Duodenal mucosa (tissue), 2 donors: ENCODE results near the gene FIBP.

Source experiments
- H3K27ac ChIP-seq: one replicate; pipeline ENCODE4 v1.7.0; 2013; ENCODE audit warnings: low read depth, low read length
- H3K27me3 ChIP-seq, 2 donors: one replicate each; pipeline ENCODE4 v1.7.0; 2013; ENCODE audit warnings: low read length in 2 of 2, control low read depth in 1 of 2; ENCODE audit not compliant: insufficient read depth in 2 of 2, control insufficient read depth in 1 of 2
- H3K36me3 ChIP-seq, 2 donors: one replicate each; pipeline ENCODE4 v1.7.0; 2013; ENCODE audit warnings: low read length in 2 of 2, control low read depth in 1 of 2; ENCODE audit not compliant: insufficient read depth in 2 of 2, control insufficient read depth in 1 of 2
- H3K4me1 ChIP-seq, 2 donors: one replicate each; pipeline ENCODE4 v1.7.0; 2013; ENCODE audit warnings: low read length in 2 of 2, control low read depth in 1 of 2; ENCODE audit not compliant: insufficient read depth in 2 of 2, control insufficient read depth in 1 of 2
- H3K4me3 ChIP-seq, 2 donors: one replicate each; pipeline ENCODE4 v1.7.0; 2013; ENCODE audit warnings: low read length in 2 of 2, low read depth in 1 of 2
- H3K9ac ChIP-seq, 2 donors: one replicate each; pipeline ENCODE4 v1.7.0; 2013; ENCODE audit warnings: low read length in 2 of 2, low read depth in 1 of 2
- H3K9me3 ChIP-seq, 2 donors: one replicate each; pipeline ENCODE4 v1.7.0; 2013; ENCODE audit warnings: low read length in 2 of 2, control low read depth in 1 of 2; ENCODE audit not compliant: control insufficient read depth in 1 of 2

The FIBP gene

DNA sequence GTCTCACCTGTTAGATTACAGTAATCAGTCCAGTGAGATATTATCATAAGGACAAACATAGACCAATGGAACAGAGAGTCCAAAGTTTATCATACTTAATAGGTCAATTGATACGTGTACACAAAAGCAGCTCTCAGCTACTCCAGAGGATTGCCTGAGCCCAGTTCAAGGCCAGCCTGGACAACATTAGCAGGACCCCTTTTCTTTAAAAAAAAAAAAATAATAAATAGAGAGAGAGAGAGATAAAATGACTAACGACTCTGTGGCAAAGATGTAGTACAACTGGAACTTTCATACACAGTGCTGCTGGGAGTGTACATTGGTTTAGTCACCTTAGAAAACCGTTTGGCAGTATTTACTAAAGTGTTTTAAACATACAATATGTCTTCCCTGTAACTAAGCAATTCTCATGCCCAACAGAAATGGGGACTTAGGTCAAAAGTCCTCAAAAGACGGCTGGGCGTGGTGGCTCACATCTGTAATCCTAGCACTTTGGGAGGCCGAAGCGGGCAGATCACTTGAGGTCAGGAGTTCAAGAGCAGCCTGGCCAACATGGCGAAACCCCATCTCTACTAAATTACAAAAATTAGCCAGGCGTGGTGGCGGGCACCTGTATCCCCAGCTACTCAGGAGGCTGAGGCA is 43.9 kb downstream of the FIBP start:
- Histone ChIP-seq H3K4me3 (peak overlapping the region in 1 of 2 donors; percentile 34), H3K27me3 (no peaks in the 10 kb centered on the region), H3K9ac (no peak overlapping the region), H3K36me3 (no peaks in the 10 kb centered on the region), H3K4me1 (peaks cover 8 to 11% of the 10 kb centered on the region in 2 donors), H3K9me3 (no peaks in the 10 kb centered on the region), H3K27ac (no peak overlapping the region)

DNA sequence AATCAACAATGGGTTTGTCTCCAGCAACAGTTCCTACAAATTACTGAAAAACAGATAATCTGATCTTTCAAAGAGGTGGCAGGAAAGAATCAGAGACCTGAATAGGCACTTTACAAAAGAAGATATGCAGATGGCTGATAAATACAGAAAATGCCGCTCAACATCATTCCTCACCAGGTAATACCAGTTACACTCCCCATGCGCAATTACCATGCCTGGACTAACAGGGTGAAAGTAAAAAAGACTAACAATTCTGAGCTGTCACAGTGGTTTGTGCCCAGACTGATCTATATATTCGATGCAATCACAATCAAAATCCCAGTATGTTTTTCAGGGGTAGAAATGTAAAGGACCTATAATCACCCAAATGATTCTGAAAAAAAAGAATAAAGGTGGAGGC is 44.5 kb downstream of the FIBP start:
- no peak overlapping the region for H3K9ac ChIP-seq
- no peaks in the 10 kb centered on the region for H3K9me3 ChIP-seq
- H3K27me3 ChIP-seq, result no peaks in the 10 kb centered on the region
- H3K27ac ChIP-seq, result no peak overlapping the region
- H3K36me3 ChIP-seq, result no peaks in the 10 kb centered on the region
- H3K4me1 ChIP-seq, result peaks cover 7 to 8% of the 10 kb centered on the region in 2 donors
- H3K4me3 ChIP-seq, result peak overlapping the region in 1 of 2 donors; percentile 34

DNA sequence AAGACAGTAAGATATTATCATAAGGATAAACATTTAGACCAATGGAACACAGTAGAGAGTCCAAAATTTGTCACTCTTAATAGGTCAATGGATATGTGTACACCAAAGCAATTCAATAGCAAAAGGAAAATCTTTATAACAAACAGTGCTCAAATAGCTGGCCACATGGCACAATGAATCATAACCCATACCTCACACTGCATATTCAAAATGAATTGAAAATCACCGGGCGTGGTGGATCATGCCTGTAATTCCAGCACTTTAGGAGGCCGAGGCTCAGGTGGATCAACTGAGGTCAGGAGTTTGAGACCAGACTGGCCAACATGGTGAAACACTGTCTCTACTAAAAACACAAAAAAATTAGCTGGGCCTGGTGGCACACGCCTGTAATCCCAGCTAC is 46.1 kb downstream of the FIBP start:
- Histone ChIP-seq H3K27me3 (no peaks in the 10 kb centered on the region), H3K9ac (no peak overlapping the region), H3K9me3 (no peaks in the 10 kb centered on the region), H3K4me1 (peaks cover 7 to 8% of the 10 kb centered on the region in 2 donors), H3K4me3 (no peak overlapping the region), H3K27ac (no peak overlapping the region), H3K36me3 (no peaks in the 10 kb centered on the region)

DNA sequence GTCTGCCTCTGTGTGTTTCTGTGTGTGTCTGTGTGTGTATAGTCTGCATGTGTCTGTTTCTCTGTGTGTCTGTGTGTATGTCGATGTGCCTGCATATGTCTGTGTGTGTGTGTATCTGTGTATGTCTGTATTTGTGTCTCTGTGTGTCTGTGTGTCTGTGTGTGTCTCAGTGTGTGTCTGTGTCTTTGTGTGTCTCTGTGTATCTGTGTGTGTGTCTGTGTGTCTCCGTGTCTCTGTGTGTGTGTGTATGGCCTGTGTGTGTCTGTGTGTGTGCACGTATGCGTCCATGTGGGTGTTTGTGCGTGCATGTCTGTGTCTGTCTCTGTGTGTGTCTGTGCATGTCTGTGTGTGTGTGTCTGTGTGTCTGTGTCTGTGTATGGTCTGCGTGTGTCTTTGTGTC is 54.1 kb downstream of the FIBP start:
- no peak overlapping the region for H3K27ac ChIP-seq
- H3K4me1 ChIP-seq, result peaks cover 10 to 19% of the 10 kb centered on the region in 2 donors
- no peaks in the 10 kb centered on the region for H3K36me3 ChIP-seq
- H3K9ac ChIP-seq, result peak overlapping the region; percentile 22 to 69
- H3K4me3 ChIP-seq, result peak overlapping the region; percentile 79 to 88
- no peaks in the 10 kb centered on the region for H3K27me3 ChIP-seq
- no peaks in the 10 kb centered on the region for H3K9me3 ChIP-seq
